GM23248 (cell line): Measurements from ENCODE around the gene CYP2B6. TPM values are rescaled to one million over a fixed set of nuclear protein-coding genes. Genes with fewer than 3 reads are reported as not detected.
"Not testable (repeated sequence)": the region's sequence is repeated elsewhere in the genome, so short reads cannot be mapped to it uniquely, and the experiment has no call there.

Source experiments
- DNase-seq: peaks from one replicate; pipeline ENCODE4 v3.0.0-alpha.2; 2015
- H2AFZ ChIP-seq: fragments of 200-600 bp; sonication (generic); 2 replicates; pipeline ENCODE4 v1.6.1; 2016; ENCODE audit warnings: antibody characterized with exemption
- H3F3A ChIP-seq: fragments of 200-600 bp; sonication (generic); 2 replicates; pipeline ENCODE4 v1.6.1; 2016; ENCODE audit warnings: mild to moderate bottlenecking, antibody characterized with exemption, mixed run types; ENCODE audit not compliant: insufficient read depth
- H3K27ac ChIP-seq: fragments of 200-600 bp; sonication (generic); 2 replicates; pipeline ENCODE4 v1.5.1; 2016; ENCODE audit warnings: mild to moderate bottlenecking
- H3K27me3 ChIP-seq: fragments of 200-600 bp; sonication (generic); replicated peaks from 2 replicates; pipeline ENCODE4 v1.6.1; 2016; ENCODE audit warnings: mild to moderate bottlenecking; ENCODE audit not compliant: insufficient read depth
- H3K36me3 ChIP-seq: fragments of 200-600 bp; sonication (generic); 2 replicates; pipeline ENCODE4 v1.6.1; 2016; ENCODE audit warnings: low read depth, mild to moderate bottlenecking
- H3K4me1 ChIP-seq: fragments of 200-600 bp; sonication (generic); 2 replicates; pipeline ENCODE4 v1.6.1; 2016; ENCODE audit warnings: mild to moderate bottlenecking; ENCODE audit not compliant: insufficient read depth
- H3K4me2 ChIP-seq: fragments of 200-600 bp; sonication (generic); one replicate; pipeline ENCODE4 v1.6.1; 2016; ENCODE audit warnings: mild to moderate bottlenecking; ENCODE audit not compliant: unreplicated experiment
- H3K4me3 ChIP-seq: fragments of 200-600 bp; sonication (generic); 2 replicates; pipeline ENCODE4 v1.5.1; 2016; ENCODE audit warnings: mild to moderate bottlenecking
- H3K79me2 ChIP-seq: fragments of 200-600 bp; sonication (generic); 2 replicates; pipeline ENCODE4 v1.6.1; 2016; ENCODE audit warnings: mild to moderate bottlenecking; ENCODE audit not compliant: insufficient read depth
- H3K9ac ChIP-seq: fragments of 200-600 bp; sonication (generic); 2 replicates; pipeline ENCODE4 v1.6.1; 2016; ENCODE audit warnings: mild to moderate bottlenecking
- H3K9me2 ChIP-seq: fragments of 200-600 bp; sonication (generic); 2 replicates; pipeline ENCODE4 v1.6.1; 2016; ENCODE audit warnings: mixed run types, mild to moderate bottlenecking, moderate library complexity; ENCODE audit not compliant: insufficient read depth
- H3K9me3 ChIP-seq: fragments of 200-600 bp; sonication (generic); one replicate; pipeline ENCODE4 v1.6.1; 2017; ENCODE audit warnings: low read depth
- H4K20me1 ChIP-seq: fragments of 200-600 bp; sonication (generic); 2 replicates; pipeline ENCODE4 v1.6.0; 2016; ENCODE audit not compliant: insufficient read depth
- EZH2 ChIP-seq: fragments of 200-600 bp; sonication (generic); IDR thresholded peaks from 2 replicates; pipeline ENCODE4 v1.6.1; 2018; ENCODE audit warnings: antibody characterized with exemption, mild to moderate bottlenecking; ENCODE audit not compliant: insufficient read depth, poor library complexity, severe bottlenecking
- EZH2phosphoT487 ChIP-seq: fragments of 200-600 bp; sonication (generic); IDR thresholded peaks from 2 replicates; pipeline ENCODE4 v1.6.1; 2018; ENCODE audit warnings: antibody characterized with exemption, moderate library complexity, mild to moderate bottlenecking, low read depth; ENCODE audit not compliant: insufficient read depth
- WGBS, 2 experiments: methylation state at CpG; one replicate each; pipeline ENCODE4 v1.1.6; 2015 to 2017; ENCODE audit warnings: low lambda C conversion rate in 2 of 2, low coverage in 1 of 2; ENCODE audit errors: missing lambda C conversion rate in 2 of 2; 5-methylcytosine and 5-hydroxymethylcytosine counted together
- in situ Hi-C: fragments of 300-500 bp; cut with MboI; formaldehyde crosslinking; loops from 2 replicates; pipeline ENCODE4 v1.15.0; 2020
- polyA plus RNA-seq: library from polyadenylated mRNA; unstranded; fragments of >200 nt; fragmentation: Nextera tagmentation; extraction: Ambion mirVana; gene quantifications from 2 replicates; pipeline ENCODE4 v1.2.1, GENCODE V29; 2016
- total RNA-seq: library from RNA; depleted of rRNA; stranded (reverse); fragments of >200 nt; shearing (Covaris generic); gene quantifications from 2 replicates; pipeline ENCODE4 v1.2.3, GENCODE V29; 2014

The CYP2B6 gene
- total and polyA plus RNA-seq, 2 experiments from 2014 or later = not detected

GRCh38 chr19:40960062-40960685, 30.9 kb upstream of the CYP2B6 start:
- Histone ChIP-seq H3K9ac (no peak overlapping the region), H3K4me1 (no peaks in the 10 kb centered on the region), H3K4me2 (no peak overlapping the region), H3K4me3 (no peak overlapping the region), H3F3A (no peaks in the 10 kb centered on the region), H2AFZ (no peak overlapping the region), H4K20me1 (no peaks in the 10 kb centered on the region), H3K9me3 (no peaks in the 10 kb centered on the region), H3K27ac (no peak overlapping the region), H3K36me3 (no peaks in the 10 kb centered on the region), H3K27me3 (peaks cover 5% of the 10 kb centered on the region), H3K9me2 (no peaks in the 10 kb centered on the region), H3K79me2 (no peaks in the 10 kb centered on the region)
- TF ChIP-seq EZH2phosphoT487 (no peak), EZH2 (no peak)
- DNase-seq = no peak
- 9 to 19% methylated on average over 1 of the region's 1 CpG for WGBS, 2 experiments
- in situ Hi-C loops = no loop called here

DNA sequence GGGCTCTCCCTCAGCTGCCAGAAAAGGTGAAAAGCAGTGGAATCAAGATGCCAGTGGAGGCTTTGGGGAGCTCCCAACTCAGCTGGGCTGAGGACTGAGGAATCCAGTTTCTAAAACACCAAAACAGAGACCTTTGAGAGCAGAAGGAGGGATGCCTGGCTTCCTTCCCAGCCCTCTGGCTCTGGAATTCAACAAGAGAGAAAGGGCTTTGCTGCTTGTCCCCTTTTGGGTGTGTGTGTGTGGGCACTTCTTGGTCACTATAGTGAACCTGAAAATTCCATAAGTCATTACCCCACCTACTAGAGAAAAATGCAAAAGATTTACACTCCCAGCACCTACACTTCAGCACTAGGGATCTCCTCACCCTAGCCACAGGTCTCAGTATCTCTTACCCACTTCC, 30.3 kb upstream of the CYP2B6 start:
- Histone ChIP-seq H2AFZ (no peak overlapping the region), H3K4me2 (no peak overlapping the region), H3K4me1 (no peaks in the 10 kb centered on the region), H3K4me3 (no peak overlapping the region), H3K9ac (no peak overlapping the region), H3K9me3 (no peaks in the 10 kb centered on the region), H3K27ac (no peak overlapping the region), H4K20me1 (no peaks in the 10 kb centered on the region), H3K27me3 (peaks cover 5% of the 10 kb centered on the region), H3K9me2 (no peaks in the 10 kb centered on the region), H3F3A (no peaks in the 10 kb centered on the region), H3K36me3 (no peaks in the 10 kb centered on the region), H3K79me2 (no peaks in the 10 kb centered on the region)
- in situ Hi-C loops = no loop called here
- DNase-seq = no peak
- TF ChIP-seq EZH2 = no peak
- no peak for TF ChIP-seq EZH2phosphoT487

DNA sequence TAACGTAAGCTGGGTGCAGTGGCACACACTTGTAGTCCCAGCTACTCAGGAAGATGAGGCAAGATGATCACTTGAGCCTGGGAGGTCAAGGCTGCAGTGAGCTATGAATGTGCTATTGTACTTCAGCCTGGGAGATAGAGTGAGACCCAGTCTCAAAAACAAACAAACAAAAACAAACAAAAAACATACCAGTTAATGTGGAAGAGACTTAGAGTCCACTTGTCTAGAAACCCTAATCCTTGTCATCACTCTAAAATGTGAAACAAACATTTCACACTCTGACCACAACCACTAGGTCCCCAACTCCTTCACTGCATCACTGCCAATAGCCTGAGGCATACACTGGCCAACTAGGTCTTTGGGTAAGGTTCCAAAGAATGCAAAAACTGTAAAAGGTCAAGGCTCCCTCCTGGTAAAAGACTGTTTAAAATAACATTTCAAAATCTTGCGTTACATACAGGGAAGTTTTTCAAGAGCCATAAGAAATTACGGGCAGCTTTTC, 28.6 kb upstream of the CYP2B6 start:
- TF ChIP-seq EZH2phosphoT487 = no peak
- TF ChIP-seq EZH2 = no peak
- Histone ChIP-seq H2AFZ (no peak overlapping the region), H3K4me2 (no peak overlapping the region), H3K4me1 (no peaks in the 10 kb centered on the region), H3K36me3 (no peaks in the 10 kb centered on the region), H3K9ac (no peak overlapping the region), H3K27me3 (peaks cover 5% of the 10 kb centered on the region), H3K79me2 (no peaks in the 10 kb centered on the region), H3K9me2 (no peaks in the 10 kb centered on the region), H3K9me3 (no peaks in the 10 kb centered on the region), H3F3A (no peaks in the 10 kb centered on the region), H3K27ac (no peak overlapping the region), H3K4me3 (no peak overlapping the region), H4K20me1 (no peaks in the 10 kb centered on the region)
- whole genome bisulfite sequencing, 2 experiments = 44 to 45% methylated on average over 3 of the region's 3 CpGs
- DNase-seq = peak; percentile 10
- in situ Hi-C loops = no loop called here

DNA sequence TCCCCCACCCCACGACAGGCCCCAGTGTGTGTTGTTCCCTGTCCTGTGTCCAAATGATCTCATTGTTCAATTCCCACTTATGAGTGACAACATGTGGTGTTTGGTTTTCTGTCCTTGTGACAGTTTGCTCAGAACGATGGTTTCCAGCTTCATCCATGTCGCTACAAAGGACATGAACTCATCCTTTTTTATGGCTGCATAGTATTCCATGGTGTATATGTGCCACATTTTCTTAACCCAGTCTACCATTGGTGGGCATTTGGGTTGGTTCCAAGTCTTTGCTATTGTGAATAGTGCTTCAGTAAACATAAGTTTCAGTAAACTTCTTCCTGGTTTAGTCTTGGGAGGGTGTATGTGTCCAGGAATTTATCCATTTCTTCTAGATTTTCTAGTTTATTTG, 26.7 kb upstream of the CYP2B6 start:
- H3K4me1 ChIP-seq, H3F3A ChIP-seq, H3K27me3 ChIP-seq, H3K79me2 ChIP-seq, H4K20me1 ChIP-seq, H3K36me3 ChIP-seq, H2AFZ ChIP-seq, H3K9ac ChIP-seq, DNase-seq, in situ Hi-C loops, H3K4me2 ChIP-seq, H3K4me3 ChIP-seq, H3K9me3 ChIP-seq, H3K9me2 ChIP-seq, H3K27ac ChIP-seq: not testable (repeated sequence)
- WGBS, 2 experiments = 53 to 58% methylated on average over 3 of the region's 3 CpGs

- H3K36me3 ChIP-seq, H2AFZ ChIP-seq, in situ Hi-C loops, H3K4me2 ChIP-seq, H3K9ac ChIP-seq, H3K4me3 ChIP-seq, H4K20me1 ChIP-seq, H3F3A ChIP-seq, H3K79me2 ChIP-seq, H3K27ac ChIP-seq, H3K9me2 ChIP-seq, DNase-seq, H3K4me1 ChIP-seq, H3K9me3 ChIP-seq: not testable (repeated sequence)
- WGBS, 2 experiments = 76% methylated on average over 11 of the region's 35 CpGs; no CpG with 5 or more reads in 1 of the 2 experiments
- peaks cover 13% of the 10 kb centered on the region for H3K27me3 ChIP-seq
Observed at GRCh38 chr19:40965351-40965750, 25.7 kb upstream of the CYP2B6 start.

- H3K27me3 ChIP-seq = peaks cover 11% of the 10 kb centered on the region
- H3K9ac ChIP-seq, H4K20me1 ChIP-seq, H3K9me2 ChIP-seq, H3K4me1 ChIP-seq, H3K36me3 ChIP-seq, H3K79me2 ChIP-seq, H3K4me3 ChIP-seq, DNase-seq, H3K9me3 ChIP-seq, H2AFZ ChIP-seq, H3K4me2 ChIP-seq, H3F3A ChIP-seq, in situ Hi-C loops, H3K27ac ChIP-seq: not testable (repeated sequence)
- WGBS, 2 experiments = 81% methylated on average over 25 of the region's 25 CpGs; no CpG with 5 or more reads in 1 of the 2 experiments
Observed at GRCh38 chr19:40966591-40966990, 24.5 kb upstream of the CYP2B6 start.

GRCh38 chr19:40968065-40968464, 23.0 kb upstream of the CYP2B6 start:
- peaks cover 21% of the 10 kb centered on the region for H3K27me3 ChIP-seq
- H3K79me2 ChIP-seq, H3K9me2 ChIP-seq, H3K4me2 ChIP-seq, in situ Hi-C loops, DNase-seq, H3F3A ChIP-seq, H4K20me1 ChIP-seq, H3K9me3 ChIP-seq, H3K9ac ChIP-seq, H3K27ac ChIP-seq, H2AFZ ChIP-seq, H3K4me1 ChIP-seq, H3K36me3 ChIP-seq, H3K4me3 ChIP-seq: not testable (repeated sequence)
- WGBS, 2 experiments = 82 to 87% methylated on average over 3 of the region's 3 CpGs
